Measurements from ENCODE around the gene MGST2. TPM values are rescaled to one million over a fixed set of nuclear protein-coding genes. Genes with fewer than 3 reads are reported as not detected.

The MGST2 gene
- total RNA-seq, 6 experiments from 2014 or later, result 105 to 125 (median 114) TPM

DNA sequence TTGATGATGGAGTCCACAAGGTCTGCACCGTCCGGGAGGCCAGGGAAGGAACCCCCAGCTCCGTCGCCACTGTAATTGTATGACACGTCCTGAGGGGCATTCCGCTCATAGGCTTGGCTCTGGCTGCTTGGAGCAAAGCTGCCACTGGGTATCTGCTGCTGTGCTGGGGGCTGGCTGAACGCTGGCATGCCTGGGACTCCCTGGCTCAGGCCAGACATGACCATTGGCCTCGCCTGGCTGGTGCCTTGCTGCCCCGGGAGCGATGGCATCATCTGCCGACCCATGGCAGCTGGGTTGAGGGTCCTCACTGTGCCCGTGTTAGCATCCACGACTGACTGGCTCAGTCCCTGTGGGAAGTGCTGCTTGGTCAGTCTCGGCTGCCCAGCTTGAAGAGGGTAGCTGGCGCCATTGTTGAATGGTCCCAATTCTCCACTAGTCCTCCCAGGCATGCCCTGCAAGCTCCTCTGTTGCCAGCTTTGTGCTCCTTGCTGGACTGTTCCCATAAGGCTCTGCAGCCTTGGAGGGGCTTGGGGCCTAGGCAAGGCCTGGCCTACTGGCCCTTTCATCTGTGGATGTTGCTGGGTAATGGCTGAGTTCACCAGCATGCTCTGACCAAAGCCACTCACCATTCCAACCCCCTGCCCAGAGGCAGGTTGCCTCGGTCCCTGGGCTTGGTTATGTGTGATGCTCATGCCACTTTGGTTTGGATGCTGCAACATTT is 53.9 kb downstream of the MGST2 start:
- Histone ChIP-seq H3K36me3 (peaks cover 0 to 19% (median 0%) of the 10 kb centered on the region in 4 donors), H3K4me1 (peaks cover 0 to 10% (median 0%) of the 10 kb centered on the region in 4 donors), H3K27me3 (no peaks in the 10 kb centered on the region), H3K4me3 (no peak overlapping the region), H3K27ac (no peak overlapping the region), H3K9me3 (no peaks in the 10 kb centered on the region)
- WGBS (ENCODE audit: insufficient coverage, low coverage, low lambda C conversion rate, missing lambda C conversion rate), result 100% methylated on average over 1 of the region's 16 CpGs
- intact Hi-C loops (cut with DNase I), result no loop called here
- no peak for TF ChIP-seq POLR2A (IDR thresholded peaks at IDR 0.05)
- TF ChIP-seq, protein P1, sequence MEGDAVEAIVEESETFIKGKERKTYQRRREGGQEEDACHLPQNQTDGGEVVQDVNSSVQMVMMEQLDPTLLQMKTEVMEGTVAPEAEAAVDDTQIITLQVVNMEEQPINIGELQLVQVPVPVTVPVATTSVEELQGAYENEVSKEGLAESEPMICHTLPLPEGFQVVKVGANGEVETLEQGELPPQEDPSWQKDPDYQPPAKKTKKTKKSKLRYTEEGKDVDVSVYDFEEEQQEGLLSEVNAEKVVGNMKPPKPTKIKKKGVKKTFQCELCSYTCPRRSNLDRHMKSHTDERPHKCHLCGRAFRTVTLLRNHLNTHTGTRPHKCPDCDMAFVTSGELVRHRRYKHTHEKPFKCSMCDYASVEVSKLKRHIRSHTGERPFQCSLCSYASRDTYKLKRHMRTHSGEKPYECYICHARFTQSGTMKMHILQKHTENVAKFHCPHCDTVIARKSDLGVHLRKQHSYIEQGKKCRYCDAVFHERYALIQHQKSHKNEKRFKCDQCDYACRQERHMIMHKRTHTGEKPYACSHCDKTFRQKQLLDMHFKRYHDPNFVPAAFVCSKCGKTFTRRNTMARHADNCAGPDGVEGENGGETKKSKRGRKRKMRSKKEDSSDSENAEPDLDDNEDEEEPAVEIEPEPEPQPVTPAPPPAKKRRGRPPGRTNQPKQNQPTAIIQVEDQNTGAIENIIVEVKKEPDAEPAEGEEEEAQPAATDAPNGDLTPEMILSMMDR (IDR thresholded peaks at IDR 0.05), result no peak
- DNase-seq, result no peak
- peak in 3 of 4 donors; percentile 9 to 32 (median 24) for ATAC-seq

DNA sequence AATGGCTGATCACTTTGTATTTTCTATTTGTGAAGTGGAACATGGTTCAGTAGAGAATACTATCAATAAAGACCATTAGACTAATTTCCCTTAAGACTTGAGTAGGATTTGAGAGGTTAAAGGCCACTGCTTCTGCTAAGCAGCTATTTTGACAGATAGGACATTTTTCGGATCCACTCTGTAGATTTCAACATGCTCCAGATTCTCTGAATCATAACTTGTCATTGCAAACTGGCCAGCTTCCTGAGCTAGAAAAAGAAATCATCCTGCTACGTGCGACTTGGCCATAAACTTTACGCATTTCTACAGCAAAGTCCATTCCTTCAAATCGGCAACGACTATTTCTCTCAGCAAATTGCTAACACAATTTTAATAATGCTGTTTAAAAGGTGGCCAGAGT is 55.2 kb downstream of the MGST2 start:
- 75% methylated on average over 6 of the region's 6 CpGs for WGBS (ENCODE audit: insufficient coverage, low coverage, low lambda C conversion rate, missing lambda C conversion rate)
- no peak overlapping the region for H3K4me3 ChIP-seq
- peaks cover 0 to 10% (median 0%) of the 10 kb centered on the region in 4 donors for H3K4me1 ChIP-seq
- H3K9me3 ChIP-seq, result no peaks in the 10 kb centered on the region
- DNase-seq, result no peak
- peaks cover 0 to 19% (median 2%) of the 10 kb centered on the region in 4 donors for H3K36me3 ChIP-seq
- TF ChIP-seq, protein P1 (IDR thresholded peaks at IDR 0.05), result no peak
- TF ChIP-seq POLR2A (IDR thresholded peaks at IDR 0.05), result no peak
- H3K27me3 ChIP-seq, result no peaks in the 10 kb centered on the region
- intact Hi-C loops (cut with DNase I), result no loop called here
- H3K27ac ChIP-seq, result no peak overlapping the region
- peak in 2 of 4 donors; percentile 9 to 57 for ATAC-seq

DNA sequence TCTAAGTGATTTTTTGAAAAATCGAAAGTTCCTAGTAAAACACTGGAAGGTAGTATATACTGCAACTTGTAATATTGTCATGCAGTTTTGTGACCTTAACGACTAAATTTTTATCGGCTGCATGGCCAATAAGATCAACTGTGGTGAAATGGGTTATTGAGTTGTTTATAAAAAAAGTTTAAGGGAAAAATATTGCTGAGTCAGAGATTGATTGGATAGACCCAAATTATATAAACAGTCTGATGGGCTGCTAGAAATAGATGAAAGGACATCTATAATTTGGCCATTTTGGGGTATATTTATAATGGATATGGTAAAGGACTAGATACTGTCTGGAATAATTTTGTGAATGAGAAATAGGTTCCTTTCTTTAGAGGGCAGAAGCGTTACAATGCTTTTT is 56.2 kb downstream of the MGST2 start:
- H3K27ac ChIP-seq, result no peak overlapping the region
- TF ChIP-seq, protein P1 (IDR thresholded peaks at IDR 0.05), result no peak
- TF ChIP-seq POLR2A (IDR thresholded peaks at IDR 0.05), result no peak
- H3K9me3 ChIP-seq, result no peaks in the 10 kb centered on the region
- peaks cover 0 to 10% (median 0%) of the 10 kb centered on the region in 4 donors for H3K4me1 ChIP-seq
- no peak for DNase-seq
- WGBS (ENCODE audit: insufficient coverage, low coverage, low lambda C conversion rate, missing lambda C conversion rate), result 47% methylated on average over 4 of the region's 4 CpGs
- intact Hi-C loops (cut with DNase I), result no loop called here
- H3K36me3 ChIP-seq, result peaks cover 0 to 19% (median 2%) of the 10 kb centered on the region in 4 donors
- no peak overlapping the region for H3K4me3 ChIP-seq
- no peaks in the 10 kb centered on the region for H3K27me3 ChIP-seq
- ATAC-seq, result no peak

DNA sequence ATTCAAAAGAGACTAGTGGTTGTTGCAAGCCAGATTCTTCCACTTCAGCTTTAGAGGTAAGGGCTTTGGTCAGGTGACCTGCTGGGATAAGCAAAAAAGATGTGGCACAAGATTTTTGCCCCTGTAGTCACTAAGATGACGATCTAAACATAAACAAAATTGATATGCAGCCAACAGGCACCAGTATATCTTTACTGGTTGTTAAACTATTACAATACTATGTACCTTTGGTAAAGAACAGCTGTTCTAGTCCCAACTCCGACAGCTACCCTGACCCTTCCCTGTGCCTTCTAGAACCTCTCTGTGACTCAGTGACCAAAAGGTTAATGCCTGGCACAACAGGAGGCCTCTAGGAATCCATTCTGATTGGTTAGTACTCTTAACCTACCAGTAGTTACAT is 59.6 kb downstream of the MGST2 start:
- intact Hi-C loops (cut with DNase I), result no loop called here
- Histone ChIP-seq H3K27ac (no peak overlapping the region), H3K27me3 (no peaks in the 10 kb centered on the region), H3K36me3 (peaks cover 0 to 7% (median 1%) of the 10 kb centered on the region in 4 donors), H3K4me1 (peaks cover 0 to 10% (median 0%) of the 10 kb centered on the region in 4 donors), H3K9me3 (no peaks in the 10 kb centered on the region), H3K4me3 (no peak overlapping the region)
- 82% methylated on average over 2 of the region's 2 CpGs for WGBS (ENCODE audit: insufficient coverage, low coverage, low lambda C conversion rate, missing lambda C conversion rate)
- ATAC-seq (no peak), DNase-seq (no peak)
- TF ChIP-seq POLR2A (IDR thresholded peaks at IDR 0.05), result no peak
- TF ChIP-seq, protein P1 (IDR thresholded peaks at IDR 0.05), result no peak

All from right lobe of liver (tissue), 6 donors.